HUDEP-2 (cell line): ENCODE results near the gene ZBTB20.

Source experiments
- DNase-seq, 76 experiments: peaks; one replicate each; lab custom pipeline; 2025; ENCODE audit not compliant: unreplicated experiment in 76 of 76; lab: John Stamatoyannopoulos, UW

Gene ZBTB20

GRCh38 chr3:114456742-114457141 lies 690.3 kb downstream of the ZBTB20 start:
- DNase-seq = no peak

- no peak for DNase-seq
These were observed 691.7 kb downstream of the ZBTB20 start for GRCh38 chr3:114455432-114455831.

DNA sequence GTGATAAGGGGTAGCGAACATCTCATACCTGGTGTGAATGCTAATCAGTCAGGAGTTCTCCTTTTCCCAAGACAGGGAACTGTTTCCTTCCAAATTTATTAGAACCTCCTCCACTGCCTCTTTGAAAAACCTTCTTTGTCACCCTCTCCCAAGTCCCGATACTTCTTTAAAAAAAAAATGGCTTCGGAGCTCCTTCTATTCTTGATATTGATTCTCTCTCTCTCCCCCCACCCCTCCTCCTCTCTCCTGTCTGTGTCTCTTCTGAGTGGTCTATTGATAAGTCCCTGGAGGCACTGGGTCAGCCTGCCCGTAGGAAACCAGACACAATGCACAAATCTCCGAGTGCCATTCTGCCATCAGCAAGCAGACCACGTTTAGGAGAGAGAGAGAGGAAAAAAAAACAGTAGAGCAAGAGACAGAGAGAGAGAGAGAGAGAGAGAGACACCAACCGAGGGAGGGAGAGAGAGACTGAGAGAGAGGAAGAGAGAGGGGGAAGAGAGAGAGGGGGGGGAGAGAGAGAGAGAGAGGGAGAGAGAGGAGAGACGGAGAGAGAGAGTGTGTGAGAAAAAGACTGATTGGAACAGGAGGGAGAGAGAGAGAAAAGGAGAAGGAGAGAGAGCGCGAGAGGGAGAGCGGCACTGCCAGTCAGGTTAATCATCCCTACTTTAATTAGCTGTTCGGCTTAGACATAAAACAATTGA lies 692.4 kb downstream of the ZBTB20 start:
- no peak for DNase-seq

- DNase-seq = no peak
These were observed 693.7 kb downstream of the ZBTB20 start for GRCh38 chr3:114453361-114453780.

- no peak for DNase-seq
These were observed 694.2 kb downstream of the ZBTB20 start for GRCh38 chr3:114452937-114453336.

DNA sequence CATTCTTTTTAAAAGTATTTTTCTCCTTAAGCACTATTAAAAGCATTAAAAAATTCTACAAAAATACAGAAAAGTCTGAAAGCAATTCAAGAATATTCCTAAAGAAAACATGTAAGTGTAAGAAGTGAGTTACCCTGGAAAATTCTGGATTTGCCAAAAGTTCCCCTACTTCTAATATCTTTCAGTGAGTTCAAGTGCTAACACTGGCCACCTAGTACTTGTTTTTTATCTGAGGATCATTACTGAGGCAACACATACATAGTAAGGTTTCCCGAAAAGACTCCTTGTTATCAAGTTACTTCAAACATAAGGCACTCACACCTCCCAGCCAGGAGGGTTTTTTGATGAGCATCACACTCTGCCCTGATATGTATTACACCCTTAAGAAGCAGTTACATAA lies 694.8 kb downstream of the ZBTB20 start:
- no peak for DNase-seq

DNA sequence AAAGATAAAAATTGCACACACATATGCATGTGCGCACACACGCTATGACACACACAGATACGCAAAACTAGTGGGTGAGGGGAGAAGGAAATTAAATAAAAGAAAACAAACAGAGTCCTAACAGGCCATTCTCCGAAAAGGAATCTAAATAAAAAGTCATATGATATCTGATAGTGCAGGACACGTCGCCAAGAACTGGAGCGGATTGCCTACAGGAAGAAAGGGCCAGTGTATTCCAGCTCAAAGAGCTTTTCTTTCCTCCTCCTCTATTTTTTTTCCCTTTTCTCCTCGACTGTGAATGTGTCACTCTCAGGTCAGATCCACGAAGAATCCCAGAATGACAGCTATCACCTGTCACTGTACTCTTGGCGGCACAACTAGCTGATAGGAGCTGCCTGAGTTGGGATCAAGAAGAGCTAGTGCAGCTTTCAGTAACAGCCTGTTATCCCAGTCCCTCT lies 695.5 kb downstream of the ZBTB20 start:
- no peak for DNase-seq

DNA sequence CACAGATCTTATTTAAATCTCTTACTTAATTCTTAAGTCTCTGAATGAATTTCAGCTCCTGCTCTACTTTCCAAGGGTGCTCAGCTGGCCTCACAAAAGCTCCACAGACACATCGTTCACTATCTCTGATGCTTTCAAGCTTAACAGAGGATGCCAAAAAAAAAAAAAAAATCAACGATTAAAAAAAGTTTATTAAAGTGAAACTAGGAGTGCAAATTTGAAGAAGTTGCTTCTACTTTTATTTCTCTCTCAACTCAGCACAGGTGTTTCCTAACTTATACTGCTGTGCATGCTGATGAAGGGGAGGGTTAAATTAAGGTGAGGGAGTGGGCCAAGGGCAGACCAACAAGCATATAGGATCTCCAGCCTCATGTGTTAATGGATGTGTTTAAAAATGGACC lies 696.0 kb downstream of the ZBTB20 start:
- no peak for DNase-seq

GRCh38 chr3:114450008-114450596 lies 697.0 kb downstream of the ZBTB20 start:
- no peak for DNase-seq

DNA sequence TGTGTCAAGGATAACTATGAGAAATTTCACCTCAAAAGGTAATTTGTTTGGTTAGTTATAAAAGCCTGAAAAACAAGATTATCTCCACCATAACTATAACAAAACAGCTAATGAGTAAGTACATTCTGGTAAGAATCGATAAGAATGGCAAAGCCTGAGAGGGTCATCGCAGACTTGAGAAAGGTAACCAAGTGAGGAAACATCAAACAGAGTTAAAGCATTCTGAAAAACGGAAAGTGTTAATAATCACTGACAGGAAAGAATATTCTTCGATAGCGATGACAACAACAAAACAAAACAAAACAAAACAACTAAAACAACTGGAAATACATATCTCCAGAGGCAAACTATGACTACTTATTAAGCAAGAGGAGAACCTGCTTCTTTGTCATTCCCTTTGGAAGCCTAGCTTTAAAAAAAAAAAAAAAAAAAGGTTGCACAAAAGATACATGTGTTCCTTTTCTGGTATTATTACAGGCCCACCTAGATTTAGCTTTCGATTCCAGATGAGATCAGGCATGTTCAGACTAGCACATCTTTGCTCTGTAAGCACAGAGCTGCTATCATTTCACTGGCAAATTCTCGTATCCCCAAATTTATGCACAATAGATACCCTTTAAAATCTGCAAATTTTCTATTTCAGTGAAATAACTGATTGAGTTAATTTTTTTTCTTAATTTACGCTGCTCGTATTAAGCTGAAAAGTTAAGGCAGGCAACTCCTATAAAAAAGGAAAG lies 697.6 kb downstream of the ZBTB20 start:
- no peak for DNase-seq

GRCh38 chr3:114447950-114448479 lies 699.1 kb downstream of the ZBTB20 start:
- no peak for DNase-seq

DNA sequence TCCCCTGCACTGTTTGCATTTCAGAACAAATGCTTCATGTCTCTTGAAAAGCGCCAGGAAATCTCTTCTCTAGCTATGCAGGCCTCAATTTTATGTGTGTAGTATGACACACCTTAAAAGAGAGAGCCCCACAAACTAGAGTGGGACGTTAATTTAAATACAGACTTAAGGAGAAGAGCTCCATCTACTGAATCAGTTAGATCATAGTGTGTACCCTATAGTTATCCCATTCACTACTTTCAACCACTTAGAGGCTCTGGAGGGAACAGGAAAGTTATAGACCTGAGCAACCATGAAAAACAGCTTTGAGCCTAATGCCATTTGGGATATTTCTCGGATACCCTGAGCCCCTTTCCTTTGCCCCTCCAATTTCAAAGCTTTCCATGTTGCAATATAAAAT lies 699.5 kb downstream of the ZBTB20 start:
- no peak for DNase-seq

GRCh38 chr3:114446600-114446999 lies 700.5 kb downstream of the ZBTB20 start:
- DNase-seq = no peak

DNA sequence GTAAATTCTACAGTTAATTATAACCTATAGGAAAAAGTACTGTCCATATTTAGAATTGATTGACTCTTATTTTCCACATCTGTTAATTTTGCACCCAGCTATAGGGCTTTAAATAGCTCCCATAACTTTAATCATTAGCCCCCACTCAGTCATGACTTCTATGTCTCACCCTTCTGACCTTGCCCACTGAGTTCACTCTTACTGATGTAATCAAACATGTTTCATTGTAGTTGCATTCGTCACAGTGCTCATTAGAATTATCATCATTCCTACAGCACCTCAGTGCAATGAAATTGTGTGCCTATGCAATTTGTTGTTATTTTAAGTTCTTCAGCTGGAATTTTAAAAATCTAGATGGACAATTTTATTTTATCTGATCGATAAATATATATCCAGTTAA lies 701.9 kb downstream of the ZBTB20 start:
- no peak for DNase-seq

DNA sequence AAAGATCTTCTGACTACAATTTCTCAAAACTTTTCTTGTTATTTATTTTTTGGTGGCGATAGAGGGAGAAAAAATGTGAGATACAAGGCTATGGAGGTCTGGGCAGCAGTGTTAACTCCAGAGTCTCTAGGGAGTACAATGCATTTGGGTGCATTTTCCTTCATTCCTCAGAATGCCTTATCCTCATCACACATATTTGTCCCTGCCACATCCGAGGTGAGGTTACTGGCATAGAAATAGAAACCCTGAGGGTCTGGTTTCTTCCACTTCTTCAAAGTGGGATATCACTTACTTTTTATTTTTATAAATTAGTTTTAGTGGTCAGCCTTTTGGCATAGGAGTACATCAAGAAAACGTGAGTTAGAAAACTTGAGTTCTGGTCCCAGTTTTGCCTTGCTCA lies 702.9 kb downstream of the ZBTB20 start:
- no peak for DNase-seq

GRCh38 chr3:114442246-114442645 lies 704.8 kb downstream of the ZBTB20 start:
- DNase-seq = no peak

- no peak for DNase-seq
These were observed 705.7 kb downstream of the ZBTB20 start for GRCh38 chr3:114441386-114441785.

DNA sequence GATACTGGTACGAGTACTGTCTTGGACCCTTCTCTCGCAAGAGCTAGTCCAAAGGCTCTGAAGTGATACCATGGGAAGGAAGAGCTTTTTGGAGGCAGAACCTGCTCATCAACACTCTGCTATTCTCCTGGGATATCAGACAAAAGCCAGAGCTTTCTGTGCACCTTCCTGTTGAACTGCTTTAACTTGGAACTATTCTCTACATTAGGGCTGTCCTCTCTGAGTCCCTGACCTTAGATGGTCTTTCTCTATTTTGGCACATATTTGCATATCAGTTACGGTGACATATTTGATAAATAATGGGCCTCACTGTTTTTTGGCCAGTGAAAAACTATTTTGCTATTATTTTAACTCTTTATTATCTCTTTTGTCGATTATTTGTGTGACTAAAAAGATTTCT lies 706.4 kb downstream of the ZBTB20 start:
- no peak for DNase-seq

DNA sequence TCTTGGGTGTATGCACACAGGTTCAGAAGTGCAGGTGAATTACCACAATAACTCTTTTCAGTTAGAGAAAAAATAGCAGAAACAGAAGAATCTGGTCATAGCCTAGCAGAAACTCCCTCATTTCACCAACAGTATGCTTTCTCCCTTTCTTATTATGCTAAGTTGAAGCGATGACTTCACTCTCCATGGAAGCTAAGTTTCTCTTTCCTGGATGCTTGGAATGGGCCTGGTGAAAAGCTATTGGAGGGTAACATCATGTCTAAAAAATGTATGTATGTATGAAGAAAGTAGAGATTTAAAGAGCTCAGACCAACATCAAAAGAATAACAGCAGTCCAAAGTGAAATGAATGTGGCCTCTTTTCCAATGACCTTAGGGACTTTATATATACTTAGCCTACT lies 707.8 kb downstream of the ZBTB20 start:
- DNase-seq = no peak

DNA sequence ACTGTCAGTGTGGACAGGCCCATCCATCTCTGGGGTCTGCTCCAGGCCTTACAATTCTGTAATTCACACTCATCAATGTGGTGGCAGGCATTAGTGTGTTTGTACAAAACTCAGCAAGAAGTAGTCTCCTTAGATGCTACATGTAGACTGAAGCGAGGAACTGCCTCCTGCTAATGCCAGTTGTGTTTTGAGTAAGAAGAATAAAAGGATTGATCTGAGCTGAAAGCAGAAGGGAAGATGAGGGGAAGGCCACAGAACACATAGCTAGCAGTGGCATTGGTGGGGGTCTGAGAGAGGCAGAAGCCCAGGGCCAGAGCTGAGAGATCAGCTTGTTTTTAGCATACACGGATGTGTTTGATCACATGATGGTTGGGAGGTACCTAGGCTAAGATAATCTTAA lies 709.2 kb downstream of the ZBTB20 start:
- no peak for DNase-seq

DNA sequence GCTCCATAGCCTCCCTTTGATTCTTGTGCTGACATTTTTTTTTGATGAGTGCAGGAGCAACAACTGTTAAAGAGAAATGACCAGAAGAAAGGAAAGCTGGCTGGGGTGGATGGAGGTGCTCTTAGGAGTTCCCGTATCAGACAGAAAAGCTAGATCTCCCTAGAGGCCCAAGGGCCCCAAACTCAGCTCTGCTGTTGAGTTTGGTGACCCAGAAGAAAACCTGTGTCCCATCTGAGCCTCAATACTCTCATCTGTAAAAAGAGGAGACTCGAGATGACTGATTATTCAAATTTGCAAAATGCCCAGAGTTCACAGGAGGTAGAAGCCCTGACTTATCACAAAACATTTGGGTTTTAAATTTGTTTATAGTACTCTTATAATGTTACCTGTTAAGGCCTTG lies 710.9 kb downstream of the ZBTB20 start:
- DNase-seq = no peak
